A673 (cell line): ENCODE data around the gene CHGA. TPM values are rescaled to one million over a fixed set of nuclear protein-coding genes. Genes with fewer than 3 reads are reported as not detected.
A peak's percentile ranks its signal among the peaks of the same experiment; 100 is the strongest.

Experiments used
- BruUV-seq: library from RNA; stranded (reverse); fragments of 400-500 nt; replicated peaks from 2 replicates; lab custom pipeline; 2021; lab: Mats Ljungman, UMichigan
- CTCF ChIA-PET: fragments of 300-600 bp; sonication (Branson Sonifier 250); formaldehyde crosslinking; loops from one replicate; lab custom pipeline; 2022; ENCODE audit warnings: antibody characterized with exemption; lab: Charles Lee
- POLR2A ChIA-PET: fragments of 300-600 bp; sonication (Branson Sonifier 250); formaldehyde crosslinking; loops from one replicate; lab custom pipeline; 2022; ENCODE audit warnings: antibody characterized with exemption; ENCODE audit not compliant: low non-redundant PET; lab: Charles Lee
- DNase-seq: peaks from one replicate; pipeline ENCODE4 v3.0.0-alpha.2; 2015; ENCODE audit warnings: low spot score
- H3K27ac ChIP-seq: fragments of 200-600 bp; sonication (generic); 2 replicates; pipeline ENCODE4 v1.5.1; 2016; ENCODE audit warnings: mixed run types, low read depth, mild to moderate bottlenecking, mixed read lengths, antibody characterized with exemption, low read length; ENCODE audit not compliant: poor library complexity, severe bottlenecking
- H3K27me3 ChIP-seq: fragments of 200-600 bp; sonication (generic); replicated peaks from 2 replicates; pipeline ENCODE4 v1.6.1; 2017; ENCODE audit warnings: mixed run types, low read depth, mild to moderate bottlenecking, mixed read lengths, antibody characterized with exemption, low read length; ENCODE audit not compliant: insufficient read depth, poor library complexity
- H3K36me3 ChIP-seq: fragments of 200-600 bp; sonication (generic); 2 replicates; pipeline ENCODE4 v1.6.1; 2016; ENCODE audit warnings: mixed run types, mild to moderate bottlenecking, mixed read lengths, antibody characterized with exemption, low read length; ENCODE audit not compliant: insufficient read depth, poor library complexity, severe bottlenecking
- H3K4me1 ChIP-seq: fragments of 200-600 bp; sonication (generic); 2 replicates; pipeline ENCODE4 v1.6.1; 2017; ENCODE audit warnings: mixed run types, mild to moderate bottlenecking, mixed read lengths, antibody characterized with exemption, low read length; ENCODE audit not compliant: insufficient read depth, poor library complexity, severe bottlenecking
- H3K4me3 ChIP-seq: fragments of 200-600 bp; sonication (generic); 2 replicates; pipeline ENCODE4 v1.5.1; 2016; ENCODE audit warnings: low read depth, mixed run types, mild to moderate bottlenecking, mixed read lengths, low read length; ENCODE audit not compliant: poor library complexity, severe bottlenecking
- H3K9me3 ChIP-seq: fragments of 200-600 bp; sonication (generic); 2 replicates; pipeline ENCODE4 v1.6.1; 2016; ENCODE audit warnings: mixed run types, low read depth, mild to moderate bottlenecking, mixed read lengths, antibody characterized with exemption, low read length; ENCODE audit not compliant: poor library complexity, severe bottlenecking
- CTCF ChIP-seq: fragments of 300-800, 200-600 bp; sonication (generic); conservative IDR thresholded peaks from 2 replicates; pipeline ENCODE4 v1.5.1; 2017; ENCODE audit warnings: low read depth, mild to moderate bottlenecking, antibody characterized with exemption, low read length, moderate library complexity, mixed read lengths
- EZH2 ChIP-seq: fragments of 200-600 bp; sonication (generic); IDR thresholded peaks from 2 replicates; pipeline ENCODE4 v1.6.1; 2017; ENCODE audit warnings: borderline replicate concordance, low read depth, mild to moderate bottlenecking, mixed read lengths, antibody characterized with exemption, low read length; ENCODE audit not compliant: poor library complexity, severe bottlenecking
- intact Hi-C: fragments of 100-400 bp; cut with micrococcal nuclease; formaldehyde crosslinking; loops from one replicate; pipeline ENCODE4 v1.10.0; 2022; ENCODE audit not compliant: unreplicated experiment
- total RNA-seq: library from RNA; stranded (reverse); gene quantifications from 2 replicates; pipeline ENCODE4 v1.2.3, GENCODE V29; 2021

The CHGA gene
- total RNA-seq, 1 experiment from 2014 or later, result 14.8 TPM

GRCh38 chr14:92950773-92951172 is 27.8 kb downstream of the CHGA start:
- peak; percentile 42 for DNase-seq
- Histone ChIP-seq H3K36me3 (no peaks in the 10 kb centered on the region), H3K9me3 (no peaks in the 10 kb centered on the region), H3K4me3 (no peak overlapping the region), H3K4me1 (no peaks in the 10 kb centered on the region), H3K27me3 (no peaks in the 10 kb centered on the region), H3K27ac (no peak overlapping the region)
- no TSS peak for BruUV-seq
- TF ChIP-seq EZH2 (no peak), CTCF (no peak)
- ChIA-PET POLR2A (no interaction called here), CTCF (no interaction called here)
- intact Hi-C loops, result no loop called here

- Histone ChIP-seq H3K9me3 (no peaks in the 10 kb centered on the region), H3K36me3 (no peaks in the 10 kb centered on the region), H3K4me1 (no peaks in the 10 kb centered on the region), H3K27ac (no peak overlapping the region), H3K4me3 (no peak overlapping the region), H3K27me3 (no peaks in the 10 kb centered on the region)
- POLR2A ChIA-PET, result no interaction called here
- DNase-seq, result no peak
- no TSS peak for BruUV-seq
- CTCF ChIA-PET, result interaction anchor here (0.5 to 1.0 kb wide), 3 partner anchors 162 to 228 kb away, joined by 3 to 6 read pairs (median 5); no protein-coding TSS in a partner anchor
- TF ChIP-seq CTCF (no peak), EZH2 (no peak)
- intact Hi-C loops, result no loop called here
These were observed 28.3 kb downstream of the CHGA start for GRCh38 chr14:92951261-92951660.

GRCh38 chr14:92951912-92952471 is 29.0 kb downstream of the CHGA start:
- H3K4me3 ChIP-seq, result no peak overlapping the region
- H3K4me1 ChIP-seq, result no peaks in the 10 kb centered on the region
- BruUV-seq, result no TSS peak
- H3K36me3 ChIP-seq, result no peaks in the 10 kb centered on the region
- CTCF ChIA-PET, result interaction anchor here (0.9 to 1.0 kb wide), 3 partner anchors 161 to 267 kb away, joined by 5 to 6 read pairs (median 5); no protein-coding TSS in a partner anchor
- no peaks in the 10 kb centered on the region for H3K27me3 ChIP-seq
- intact Hi-C loops, result loop anchor here (1.0 to 2.0 kb wide), 2 partner anchors 187 to 667 kb away; no protein-coding TSS in a partner anchor
- no peaks in the 10 kb centered on the region for H3K9me3 ChIP-seq
- peak; percentile 77 for DNase-seq
- POLR2A ChIA-PET, result no interaction called here
- no peak for TF ChIP-seq EZH2
- peak; percentile 94 for TF ChIP-seq CTCF
- H3K27ac ChIP-seq, result no peak overlapping the region
